H9 (cell line): ENCODE measurements around the gene LMF1. TPM values are rescaled to one million over a fixed set of nuclear protein-coding genes. Genes with fewer than 3 reads are reported as not detected.

Experiments
- DNase-seq: peaks from one replicate; pipeline ENCODE4 v3.0.0-alpha.2; 2017
- H2AFZ ChIP-seq: one replicate; pipeline ENCODE4 v1.6.1; 2013; ENCODE audit warnings: mild to moderate bottlenecking, low read length, control low read depth, moderate library complexity
- H2AK5ac ChIP-seq: 2 replicates; pipeline ENCODE4 v1.6.1; 2013; ENCODE audit warnings: low read length, control low read depth, mixed read lengths; ENCODE audit not compliant: insufficient read length
- H2BK120ac ChIP-seq: one replicate; pipeline ENCODE4 v1.6.1; 2013; ENCODE audit warnings: low read depth, mild to moderate bottlenecking, low read length, control low read depth, inconsistent platforms; ENCODE audit not compliant: poor library complexity, severe bottlenecking
- H2BK12ac ChIP-seq: 2 replicates; pipeline ENCODE4 v1.6.1; 2013; ENCODE audit warnings: low read length, control low read depth, mixed read lengths, low read depth; ENCODE audit not compliant: insufficient read length
- H2BK15ac ChIP-seq: 2 replicates; pipeline ENCODE4 v1.6.1; 2013; ENCODE audit warnings: low read depth, low read length, control low read depth
- H2BK20ac ChIP-seq: one replicate; pipeline ENCODE4 v1.6.1; 2013; ENCODE audit warnings: low read depth, mild to moderate bottlenecking, low read length, control low read depth, inconsistent platforms; ENCODE audit not compliant: poor library complexity, severe bottlenecking
- H2BK5ac ChIP-seq: 2 replicates; pipeline ENCODE4 v1.6.1; 2013; ENCODE audit warnings: low read length, control low read depth, mixed read lengths; ENCODE audit not compliant: insufficient read length
- H3K14ac ChIP-seq: 2 replicates; pipeline ENCODE4 v1.6.1; 2013; ENCODE audit warnings: low read length, control low read depth; ENCODE audit not compliant: insufficient read depth
- H3K18ac ChIP-seq: 2 replicates; pipeline ENCODE4 v1.6.1; 2013; ENCODE audit warnings: low read depth, mild to moderate bottlenecking, mixed read lengths, low read length, control low read depth; ENCODE audit not compliant: insufficient read length
- H3K23ac ChIP-seq: 2 replicates; pipeline ENCODE4 v1.6.1; 2013; ENCODE audit warnings: low read length, control low read depth, mixed read lengths, low read depth; ENCODE audit not compliant: insufficient read length
- H3K23me2 ChIP-seq: 2 replicates; pipeline ENCODE4 v1.6.1; 2013; ENCODE audit warnings: low read depth, mild to moderate bottlenecking, mixed read lengths, low read length, control low read depth; ENCODE audit not compliant: insufficient read length, poor library complexity, severe bottlenecking
- H3K27ac ChIP-seq: 2 replicates; pipeline ENCODE4 v1.5.1; 2013; ENCODE audit warnings: low read length, control low read depth, mixed read lengths, low read depth; ENCODE audit not compliant: insufficient read length
- H3K27me3 ChIP-seq: 2 replicates; pipeline ENCODE4 v1.6.1; 2013; ENCODE audit warnings: low read length, control low read depth, inconsistent platforms; ENCODE audit not compliant: insufficient read depth
- H3K4ac ChIP-seq: 2 replicates; pipeline ENCODE4 v1.6.1; 2013; ENCODE audit warnings: low read depth, mild to moderate bottlenecking, control low read depth, inconsistent platforms, low read length, moderate library complexity
- H3K4me1 ChIP-seq: 2 replicates; pipeline ENCODE4 v1.6.1; 2013; ENCODE audit warnings: low read length, control low read depth, inconsistent platforms; ENCODE audit not compliant: insufficient read depth
- H3K4me2 ChIP-seq: 2 replicates; pipeline ENCODE4 v1.6.1; 2013; ENCODE audit warnings: low read length, control low read depth, mixed read lengths; ENCODE audit not compliant: insufficient read length, insufficient read depth
- H3K56ac ChIP-seq: 2 replicates; pipeline ENCODE4 v1.6.1; 2013; ENCODE audit warnings: low read depth, mild to moderate bottlenecking, mixed read lengths, low read length, control low read depth; ENCODE audit not compliant: insufficient read length
- H3K79me1 ChIP-seq: 2 replicates; pipeline ENCODE4 v1.6.1; 2013; ENCODE audit warnings: low read depth, mild to moderate bottlenecking, moderate library complexity, low read length, control low read depth, inconsistent platforms; ENCODE audit not compliant: insufficient read depth, poor library complexity, severe bottlenecking
- H3K79me2 ChIP-seq: 2 replicates; pipeline ENCODE4 v1.6.1; 2013; ENCODE audit warnings: low read length, control low read depth, inconsistent platforms; ENCODE audit not compliant: insufficient read depth
- H3K9ac ChIP-seq: 2 replicates; pipeline ENCODE4 v1.6.1; 2013; ENCODE audit warnings: low read length, control low read depth, mixed read lengths; ENCODE audit not compliant: insufficient read length; ENCODE audit errors: extremely low read depth
- H3K9me3 ChIP-seq: one replicate; pipeline ENCODE4 v1.6.1; 2013; ENCODE audit warnings: low read depth, low read length, inconsistent platforms; ENCODE audit not compliant: control insufficient read depth
- H3T11ph ChIP-seq: one replicate; pipeline ENCODE4 v1.6.1; 2013; ENCODE audit warnings: mild to moderate bottlenecking, low read length, control low read depth, inconsistent platforms
- H4K20me1 ChIP-seq: one replicate; pipeline ENCODE4 v1.6.1; 2013; ENCODE audit not compliant: control insufficient read depth, insufficient read length, insufficient read depth
- H4K5ac ChIP-seq: 2 replicates; pipeline ENCODE4 v1.6.1; 2013; ENCODE audit warnings: low read depth, mild to moderate bottlenecking, mixed read lengths, low read length, control low read depth; ENCODE audit not compliant: insufficient read length
- H4K8ac ChIP-seq: replicated peaks from 2 replicates; pipeline ENCODE4 v1.6.1; 2013; ENCODE audit warnings: low read length, control low read depth, mixed read lengths, low read depth; ENCODE audit not compliant: insufficient read length
- H4K91ac ChIP-seq: 2 replicates; pipeline ENCODE4 v1.6.1; 2013; ENCODE audit warnings: low read depth, mild to moderate bottlenecking, moderate library complexity, mixed read lengths, low read length, control low read depth; ENCODE audit not compliant: insufficient read length
- H3K27ac Mint-ChIP-seq, 3 experiments: 2 replicates in 2 of 3; 3 replicates in 1 of 3; pipeline ENCODE4 v1.8.0; 2020 to 2021; ENCODE audit warnings: mixed read lengths in 3 of 3, mild to moderate bottlenecking in 1 of 3, moderate library complexity in 1 of 3
- H3K27me3 Mint-ChIP-seq: 2 replicates; pipeline ENCODE4 v1.8.0; 2021; ENCODE audit warnings: low read depth, mild to moderate bottlenecking, moderate library complexity, mixed read lengths
- H3K36me3 Mint-ChIP-seq, 3 experiments: 2 replicates in 2 of 3; 3 replicates in 1 of 3; pipeline ENCODE4 v1.8.0; 2020 to 2021; ENCODE audit warnings: low read depth in 3 of 3, mixed read lengths in 3 of 3; ENCODE audit not compliant: insufficient read depth in 1 of 3
- H3K4me1 Mint-ChIP-seq, 2 experiments: 2 replicates each; pipeline ENCODE4 v1.8.0; 2020; ENCODE audit warnings: mixed read lengths in 2 of 2
- H3K4me3 Mint-ChIP-seq, 2 experiments: 2 replicates in 1 of 2; 3 replicates in 1 of 2; pipeline ENCODE4 v1.8.0; 2020 to 2021; ENCODE audit warnings: mild to moderate bottlenecking in 2 of 2, mixed read lengths in 2 of 2, moderate library complexity in 1 of 2
- H3K9me3 Mint-ChIP-seq, 2 experiments: 2 replicates in 1 of 2; 3 replicates in 1 of 2; pipeline ENCODE4 v1.8.0; 2020; ENCODE audit warnings: mild to moderate bottlenecking in 2 of 2, mixed read lengths in 2 of 2, moderate library complexity in 1 of 2
- CTCF ChIP-seq: fragments of 200-600 bp; sonication (generic); conservative IDR thresholded peaks from 3 replicates; pipeline ENCODE4 v1.8.0; 2021; ENCODE audit warnings: antibody characterized with exemption, mild to moderate bottlenecking
- WGBS: extraction: QIAGEN DNeasy Blood & Tissue Kit; methylation state at CpG from one replicate; pipeline ENCODE4 v1.1.7; 2013; ENCODE audit warnings: missing lambda C conversion rate, low lambda C conversion rate, mixed read lengths; ENCODE audit not compliant: insufficient read length; ENCODE audit errors: extremely low coverage; 5-methylcytosine and 5-hydroxymethylcytosine counted together
- total RNA-seq: library from RNA; stranded (reverse); gene quantifications from 2 replicates; pipeline ENCODE4 v1.2.1, GENCODE V29; 2021

The LMF1 gene
- total RNA-seq, 1 experiment from 2014 or later: 7.1 TPM

GRCh38 chr16:848510-849253 lies 122.1 kb downstream of the LMF1 start:
- Mint-ChIP-seq H3K27me3 (peaks cover 28% of the 10 kb centered on the region), H3K36me3 (peaks cover 12 to 20% (median 16%) of the 10 kb centered on the region in 3 experiments), H3K4me1 (no peaks in the 10 kb centered on the region), H3K4me3 (no peak overlapping the region; a peak in 1 of 5 replicates), H3K27ac (no peak overlapping the region), H3K9me3 (peaks cover 37 to 57% of the 10 kb centered on the region in 2 experiments)
- no peak overlapping the region for H3K4ac ChIP-seq
- no peak overlapping the region for H2AFZ ChIP-seq
- H2BK12ac ChIP-seq: no peak overlapping the region
- H3K56ac ChIP-seq: no peak overlapping the region
- H3K14ac ChIP-seq: no peak overlapping the region
- no peaks in the 10 kb centered on the region for H3K79me1 ChIP-seq
- H4K8ac ChIP-seq: no peak overlapping the region
- no peak overlapping the region for H4K5ac ChIP-seq
- WGBS: no CpG with 5 or more reads among the region's 44 CpGs
- H3K4me2 ChIP-seq: no peak overlapping the region
- H2BK15ac ChIP-seq: no peak overlapping the region
- no peaks in the 10 kb centered on the region for H3K79me2 ChIP-seq
- H3K23ac ChIP-seq: no peak overlapping the region
- H3K27ac ChIP-seq: no peak overlapping the region
- H2BK120ac ChIP-seq: no peak overlapping the region
- no peaks in the 10 kb centered on the region for H3K9me3 ChIP-seq
- no peak overlapping the region for H3K18ac ChIP-seq
- no peaks in the 10 kb centered on the region for H4K20me1 ChIP-seq
- H3T11ph ChIP-seq: no peak overlapping the region
- H4K91ac ChIP-seq: no peak overlapping the region
- H2AK5ac ChIP-seq: no peak overlapping the region
- no peak overlapping the region for H2BK20ac ChIP-seq
- H3K27me3 ChIP-seq: no peaks in the 10 kb centered on the region
- DNase-seq: no peak
- no peak overlapping the region for H3K9ac ChIP-seq
- no peak overlapping the region for H2BK5ac ChIP-seq
- no peak for TF ChIP-seq CTCF
- H3K4me1 ChIP-seq: no peaks in the 10 kb centered on the region
- H3K23me2 ChIP-seq: no peaks in the 10 kb centered on the region
